IMR-90 (cell line): ENCODE measurements around the gene IFRD2. TPM values are rescaled to one million over a fixed set of nuclear protein-coding genes. Genes with fewer than 3 reads are reported as not detected.

Experiments used
- ATAC-seq: fragments of 200-7000 bp; cut with Tn5 transposase; 2 replicates; pipeline ENCODE4 v1.9.1; 2020; ENCODE audit warnings: low read depth, mild to moderate bottlenecking, moderate library complexity
- BruUV-seq: library from RNA; stranded (reverse); fragments of 400-500 nt; replicated peaks from 2 replicates; lab custom pipeline; 2021; lab: Mats Ljungman, UMichigan
- CTCF ChIA-PET: fragments of 300-600 bp; formaldehyde crosslinking; extraction: SDS; loops from one replicate; lab custom pipeline; 2021; ENCODE audit warnings: antibody characterized with exemption; lab: Yijun Ruan, JAX
- POLR2A ChIA-PET: fragments of 300-600 bp; sonication (Branson Sonifier 250); formaldehyde crosslinking; loops from one replicate; lab custom pipeline; 2022; ENCODE audit warnings: antibody characterized with exemption; ENCODE audit not compliant: unreplicated experiment; lab: Charles Lee
- DNase-seq: peaks from one replicate; pipeline ENCODE4 v3.0.0; 2013
- H2AFZ ChIP-seq: replicated peaks from 2 replicates; pipeline ENCODE3; 2013; ENCODE audit warnings: low read length, mild to moderate bottlenecking; ENCODE audit not compliant: poor library complexity
- H2AK5ac ChIP-seq: 2 replicates; pipeline ENCODE4 v1.6.1; 2013; ENCODE audit warnings: low read depth, low read length, inconsistent platforms
- H2AK9ac ChIP-seq: replicated peaks from 2 replicates; pipeline ENCODE3; 2013; ENCODE audit warnings: mild to moderate bottlenecking, low read depth, low read length, moderate library complexity; ENCODE audit not compliant: poor library complexity
- H2BK120ac ChIP-seq: 2 replicates; pipeline ENCODE4 v1.6.1; 2013; ENCODE audit warnings: low read depth, low read length, inconsistent platforms
- H2BK15ac ChIP-seq: 3 replicates; pipeline ENCODE4 v1.6.1; 2013; ENCODE audit warnings: low read depth, low read length, inconsistent platforms
- H2BK20ac ChIP-seq: 2 replicates; pipeline ENCODE4 v1.6.1; 2013; ENCODE audit warnings: low read depth, mild to moderate bottlenecking, inconsistent platforms, low read length, moderate library complexity
- H2BK5ac ChIP-seq: 2 replicates; pipeline ENCODE4 v1.6.1; 2013; ENCODE audit warnings: mild to moderate bottlenecking, low read depth, low read length, inconsistent platforms; ENCODE audit not compliant: poor library complexity, severe bottlenecking
- H3K14ac ChIP-seq: replicated peaks from 2 replicates; pipeline ENCODE4 v1.6.1; 2013; ENCODE audit warnings: low read depth, low read length, inconsistent platforms
- H3K18ac ChIP-seq: 2 replicates; pipeline ENCODE4 v1.6.1; 2013; ENCODE audit warnings: low read depth, low read length, control low read depth
- H3K23ac ChIP-seq: 2 replicates; pipeline ENCODE4 v1.6.1; 2013; ENCODE audit warnings: low read depth, low read length, inconsistent platforms
- H3K27ac ChIP-seq: 2 replicates; pipeline ENCODE4 v1.5.1; 2013; ENCODE audit warnings: mild to moderate bottlenecking, control low read depth, low read length; ENCODE audit not compliant: insufficient read depth
- H3K27me3 ChIP-seq: 2 replicates; pipeline ENCODE4 v1.6.1; 2013; ENCODE audit warnings: low read length; ENCODE audit not compliant: control insufficient read depth, insufficient read depth
- H3K36me3 ChIP-seq: 2 replicates; pipeline ENCODE4 v1.6.1; 2013; ENCODE audit warnings: low read length, mixed read lengths; ENCODE audit not compliant: control insufficient read depth, insufficient read depth
- H3K4ac ChIP-seq: 2 replicates; pipeline ENCODE4 v1.6.1; 2013; ENCODE audit warnings: low read depth, low read length, inconsistent platforms
- H3K4me1 ChIP-seq: 2 replicates; pipeline ENCODE4 v1.6.1; 2013; ENCODE audit warnings: low read length, mixed read lengths; ENCODE audit not compliant: control insufficient read depth, insufficient read depth
- H3K4me2 ChIP-seq: 2 replicates; pipeline ENCODE4 v1.6.1; 2013; ENCODE audit warnings: low read depth, mild to moderate bottlenecking, control low read depth, low read length, moderate library complexity
- H3K4me3 ChIP-seq: 2 replicates; pipeline ENCODE4 v1.5.1; 2013; ENCODE audit warnings: low read depth, mild to moderate bottlenecking, control low read depth, low read length, moderate library complexity; ENCODE audit not compliant: insufficient read depth
- H3K56ac ChIP-seq: 2 replicates; pipeline ENCODE4 v1.6.1; 2013; ENCODE audit warnings: low read length, inconsistent platforms; ENCODE audit not compliant: insufficient read depth; ENCODE audit errors: extremely low read depth
- H3K79me1 ChIP-seq, 2 experiments: 2 replicates each; pipeline ENCODE4 v1.6.1; 2013; ENCODE audit warnings: low read length in 2 of 2, inconsistent platforms in 1 of 2, low read depth in 1 of 2
- H3K9ac ChIP-seq: 2 replicates; pipeline ENCODE4 v1.6.1; 2013; ENCODE audit warnings: low read depth, low read length, control low read depth
- H3K9me1 ChIP-seq: 2 replicates; pipeline ENCODE4 v1.6.1; 2013; ENCODE audit warnings: low read length, inconsistent platforms; ENCODE audit not compliant: insufficient read depth
- H3K9me3 ChIP-seq: 2 replicates; pipeline ENCODE4 v1.6.1; 2013; ENCODE audit warnings: low read length; ENCODE audit not compliant: control insufficient read depth, insufficient read depth
- H4K20me1 ChIP-seq: 2 replicates; pipeline ENCODE4 v1.6.1; 2013; ENCODE audit warnings: low read length, inconsistent platforms; ENCODE audit not compliant: insufficient read depth
- H4K5ac ChIP-seq: 2 replicates; pipeline ENCODE4 v1.6.1; 2013; ENCODE audit warnings: mild to moderate bottlenecking, low read depth, low read length, control low read depth
- H4K8ac ChIP-seq, 2 experiments: 2 replicates each; pipeline ENCODE4 v1.6.1; 2013; ENCODE audit warnings: low read depth in 2 of 2, low read length in 2 of 2, control low read depth in 1 of 2, inconsistent platforms in 1 of 2
- H4K91ac ChIP-seq: 2 replicates; pipeline ENCODE4 v1.6.1; 2013; ENCODE audit warnings: low read depth, low read length, inconsistent platforms; ENCODE audit not compliant: insufficient read depth
- MAZ ChIP-seq: IDR thresholded peaks from 2 replicates; pipeline ENCODE4 v1.6.1; 2012; ENCODE audit warnings: low read depth, mild to moderate bottlenecking, low read length, improper control_type of control experiment, moderate library complexity, borderline replicate concordance
- RFX5 ChIP-seq: IDR thresholded peaks from 2 replicates; pipeline ENCODE4 v1.8.0; 2012; ENCODE audit warnings: low read depth, mild to moderate bottlenecking, low read length, moderate library complexity
- WGBS, 2 experiments: methylation state at CpG; one replicate each; pipeline versions ENCODE4 v1.1.5 to v1.1.7; 2013; ENCODE audit warnings: missing lambda C conversion rate in 2 of 2; ENCODE audit not compliant: insufficient read length in 1 of 2; ENCODE audit errors: extremely low coverage in 2 of 2; 5-methylcytosine and 5-hydroxymethylcytosine counted together
- dilution Hi-C: fragments of 300-500 bp; cut with HindIII; formaldehyde crosslinking; loops from one replicate; pipeline ENCODE4 v1.14.3; 2018; ENCODE audit warnings: low sequenced_read_pairs; ENCODE audit not compliant: unreplicated experiment
- in situ Hi-C: fragments of 300-500 bp; cut with MboI; formaldehyde crosslinking; loops from 3 replicates; pipeline ENCODE4 v1.14.3; 2019; ENCODE audit warnings: low sequenced_read_pairs, inconsistent platforms, mixed read lengths
- intact Hi-C: fragments of 100-400 bp; cut with micrococcal nuclease; formaldehyde crosslinking; loops from 2 replicates; pipeline ENCODE4 v1.10.0; 2022
- polyA plus RNA-seq, 3 experiments: library from polyadenylated mRNA; depleted of rRNA; stranded (reverse); fragments of >200 nt; gene quantifications; 2 replicates each; pipeline ENCODE4 v1.2.3, GENCODE V29; 2012; ENCODE audit warnings: low replicate concordance in 1 of 3
- total RNA-seq: library from RNA; depleted of rRNA; stranded (reverse); fragments of >200 nt; gene quantifications from 2 replicates; pipeline ENCODE4 v1.2.3, GENCODE V29; 2012

The IFRD2 gene
- total and polyA plus RNA-seq, 2 of the 4 experiments (the other 2 are of a cell fraction), result 52.7 to 79.1 TPM

- Histone ChIP-seq H3K14ac (peak overlapping the region; percentile 79), H2AFZ (peak overlapping the region; percentile 81), H3K4me3 (no peak overlapping the region), H3K4me1 (peaks cover 64% of the 10 kb centered on the region), H3K36me3 (no peaks in the 10 kb centered on the region; the same call in 1 of the 2 replicates), H4K20me1 (no peaks in the 10 kb centered on the region), H2BK15ac (peak overlapping the region; percentile 67; the same call in 2 of the 3 replicates), H3K27ac (peak overlapping the region; percentile 97), H3K4me2 (peak overlapping the region; percentile 45), H3K18ac (peak overlapping the region; percentile 83), H4K91ac (peak overlapping the region; percentile 99), H3K56ac (peak overlapping the region; percentile 58), H2BK5ac (peak overlapping the region; percentile 85), H2AK9ac (peak overlapping the region; percentile 86), H4K8ac (peak overlapping the region; percentile 89 to 99; a peak in 3 of 4 replicates), H3K27me3 (no peaks in the 10 kb centered on the region), H3K9me1 (peaks cover 38% of the 10 kb centered on the region), H3K79me1 (peaks cover 6 to 59% of the 10 kb centered on the region in 2 experiments; a peak in 3 of 4 replicates), H3K4ac (peak overlapping the region; percentile 100), H3K9me3 (no peaks in the 10 kb centered on the region), H3K23ac (peak overlapping the region; percentile 61), H2BK20ac (peak overlapping the region; percentile 27), H2AK5ac (peak overlapping the region; percentile 100), H4K5ac (peak overlapping the region; percentile 78), H2BK120ac (peak overlapping the region; percentile 80), H3K9ac (peak overlapping the region; percentile 44)
- peak; percentile 93 for DNase-seq
- in situ Hi-C loops (no loop called here), dilution Hi-C loops (no loop called here), intact Hi-C loops (loop anchor here (5.0 kb wide), 1 partner anchor 58 kb away; the partner anchor contains the start of gene HYAL2)
- ChIA-PET POLR2A (interaction anchor here (0.6 to 0.7 kb wide), 4 partner anchors 27 to 157 kb away, joined by 3 to 6 read pairs (median 4); no protein-coding TSS in a partner anchor), CTCF (interaction anchor here (0.7 to 1.7 kb wide), 2 partner anchors 8 to 38 kb away, joined by 4 to 5 read pairs; no protein-coding TSS in a partner anchor)
- peak; percentile 71 for ATAC-seq
- no peak for TF ChIP-seq RFX5
- TF ChIP-seq MAZ, result peak; percentile 99
- BruUV-seq, result no TSS peak
- WGBS, 2 experiments, result no CpG with 5 or more reads among the region's 7 CpGs
These were observed 27.8 kb downstream of the IFRD2 start for GRCh38 chr3:50264383-50264963.
